Nephron (organoid): ENCODE measurements around the gene APOC1.

Source experiments
- H3K27ac Mint-ChIP-seq, 3 experiments: 2 replicates each; pipeline ENCODE4 v1.8.0; 2020; ENCODE audit warnings: mixed read lengths in 3 of 3, mild to moderate bottlenecking in 2 of 3, moderate library complexity in 1 of 3
- H3K27me3 Mint-ChIP-seq: 2 replicates; pipeline ENCODE4 v1.8.0; 2021; ENCODE audit warnings: low read depth, mild to moderate bottlenecking, moderate library complexity, mixed read lengths
- H3K36me3 Mint-ChIP-seq: 2 replicates; pipeline ENCODE4 v1.8.0; 2020; ENCODE audit warnings: low read depth, mixed read lengths
- H3K4me1 Mint-ChIP-seq: 2 replicates; pipeline ENCODE4 v1.8.0; 2020; ENCODE audit warnings: mixed read lengths
- H3K4me3 Mint-ChIP-seq, 3 experiments: 2 replicates each; pipeline ENCODE4 v1.8.0; 2020; ENCODE audit warnings: mild to moderate bottlenecking in 3 of 3, mixed read lengths in 3 of 3, moderate library complexity in 2 of 3
- H3K9me3 Mint-ChIP-seq: 2 replicates; pipeline ENCODE4 v1.8.0; 2020; ENCODE audit warnings: mixed read lengths
- TF ChIP-seq, protein P1 (sequence below), 3 experiments: fragments of 200-600 bp; sonication (generic); IDR thresholded peaks; one replicate each; pipeline ENCODE4 v1.5.0; 2021; ENCODE audit warnings: antibody characterized with exemption in 3 of 3; ENCODE audit not compliant: unreplicated experiment in 3 of 3

Gene APOC1

DNA sequence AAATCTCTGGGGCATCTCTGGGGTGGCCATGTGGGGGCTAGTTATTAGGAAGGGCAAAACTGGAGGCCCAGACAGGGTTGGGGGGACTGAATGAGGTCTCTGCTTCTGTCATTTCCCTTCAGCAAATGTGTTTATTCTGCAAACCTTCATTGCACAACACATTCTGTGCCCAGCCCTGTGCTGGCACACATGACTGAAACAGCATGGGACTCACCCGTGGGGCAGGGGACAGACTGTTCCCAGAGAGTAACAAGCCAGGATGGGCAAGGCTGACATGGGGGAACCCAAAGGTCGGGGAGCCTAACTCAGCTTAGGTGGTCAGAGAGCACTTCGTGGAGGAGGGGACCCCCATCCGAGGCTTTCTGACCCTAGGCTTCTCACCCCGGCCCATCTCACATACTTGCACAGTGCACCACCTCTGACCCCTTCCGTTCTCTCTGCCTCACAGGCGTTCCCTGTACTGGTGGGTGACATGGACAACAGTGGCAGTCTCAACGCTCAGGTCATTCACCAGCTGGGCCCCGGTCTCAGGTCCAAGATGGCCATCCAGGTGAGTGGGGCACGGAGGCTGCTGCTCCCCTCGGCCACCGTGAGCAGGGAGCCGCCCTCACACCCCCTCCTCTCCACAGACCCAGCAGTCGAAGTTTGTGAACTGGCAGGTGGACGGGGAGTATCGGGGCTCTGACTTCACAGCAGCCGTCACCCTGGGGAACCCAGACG is 20.9 kb upstream of the APOC1 start:
- Mint-ChIP-seq H3K36me3 (peaks cover 59% of the 10 kb centered on the region), H3K4me3 (peak overlapping the region; percentile 86 to 94 (median 90)), H3K4me1 (peaks cover 20% of the 10 kb centered on the region), H3K27ac (no peak overlapping the region), H3K9me3 (no peaks in the 10 kb centered on the region), H3K27me3 (no peaks in the 10 kb centered on the region)
- TF ChIP-seq, protein P1, sequence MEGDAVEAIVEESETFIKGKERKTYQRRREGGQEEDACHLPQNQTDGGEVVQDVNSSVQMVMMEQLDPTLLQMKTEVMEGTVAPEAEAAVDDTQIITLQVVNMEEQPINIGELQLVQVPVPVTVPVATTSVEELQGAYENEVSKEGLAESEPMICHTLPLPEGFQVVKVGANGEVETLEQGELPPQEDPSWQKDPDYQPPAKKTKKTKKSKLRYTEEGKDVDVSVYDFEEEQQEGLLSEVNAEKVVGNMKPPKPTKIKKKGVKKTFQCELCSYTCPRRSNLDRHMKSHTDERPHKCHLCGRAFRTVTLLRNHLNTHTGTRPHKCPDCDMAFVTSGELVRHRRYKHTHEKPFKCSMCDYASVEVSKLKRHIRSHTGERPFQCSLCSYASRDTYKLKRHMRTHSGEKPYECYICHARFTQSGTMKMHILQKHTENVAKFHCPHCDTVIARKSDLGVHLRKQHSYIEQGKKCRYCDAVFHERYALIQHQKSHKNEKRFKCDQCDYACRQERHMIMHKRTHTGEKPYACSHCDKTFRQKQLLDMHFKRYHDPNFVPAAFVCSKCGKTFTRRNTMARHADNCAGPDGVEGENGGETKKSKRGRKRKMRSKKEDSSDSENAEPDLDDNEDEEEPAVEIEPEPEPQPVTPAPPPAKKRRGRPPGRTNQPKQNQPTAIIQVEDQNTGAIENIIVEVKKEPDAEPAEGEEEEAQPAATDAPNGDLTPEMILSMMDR (IDR thresholded peaks at IDR 0.05; ENCODE audit: unreplicated experiment in 3 of 3) = no peak

DNA sequence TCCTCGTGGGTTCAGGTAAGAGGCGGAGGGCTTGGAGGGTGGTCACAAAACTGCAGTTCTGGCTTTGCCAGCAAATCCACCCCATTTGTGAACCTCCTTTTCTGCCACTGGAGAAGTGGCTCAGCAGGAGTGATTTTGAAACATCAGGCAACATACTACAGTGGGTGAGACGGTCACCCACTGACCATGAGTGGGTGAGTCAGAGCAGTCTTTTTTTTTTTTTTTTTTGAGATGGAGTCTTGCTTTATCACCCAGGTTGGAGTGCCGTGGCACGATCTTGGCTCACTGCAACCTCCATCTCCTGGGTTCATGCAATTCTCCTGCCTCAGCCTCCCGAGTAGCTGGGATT is 20.4 kb upstream of the APOC1 start:
- Mint-ChIP-seq H3K4me3 (peak overlapping the region in 1 of 3 experiments; percentile 11), H3K4me1 (peaks cover 20% of the 10 kb centered on the region), H3K36me3 (peaks cover 58% of the 10 kb centered on the region), H3K27ac (no peak overlapping the region), H3K27me3 (no peaks in the 10 kb centered on the region), H3K9me3 (no peaks in the 10 kb centered on the region)
- TF ChIP-seq, protein P1 (IDR thresholded peaks at IDR 0.05; ENCODE audit: unreplicated experiment in 3 of 3) = no peak

DNA sequence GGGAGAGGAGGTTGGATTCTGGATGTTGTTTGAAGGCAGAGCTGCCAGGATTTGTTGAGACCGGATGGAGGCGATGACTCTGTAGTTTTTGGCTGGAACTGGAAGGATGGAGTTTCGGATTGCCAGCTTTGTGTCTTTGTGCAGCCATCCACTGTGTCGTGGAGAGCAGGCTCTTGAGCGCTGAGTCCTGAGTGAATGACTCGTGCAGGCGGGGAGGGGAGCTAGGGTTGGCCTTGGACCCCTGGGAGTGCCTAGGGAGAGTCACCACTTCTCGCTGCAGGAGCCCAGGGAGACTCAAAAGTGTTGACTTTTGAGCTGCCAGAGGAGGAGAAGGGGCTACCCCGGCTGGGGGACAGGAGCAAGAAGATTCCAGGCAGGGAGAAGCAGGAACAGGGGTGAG is 19.5 kb upstream of the APOC1 start:
- TF ChIP-seq, protein P1 (IDR thresholded peaks at IDR 0.05; ENCODE audit: unreplicated experiment in 3 of 3) = no peak
- Mint-ChIP-seq H3K9me3 (no peaks in the 10 kb centered on the region), H3K4me3 (peak overlapping the region in 1 of 3 experiments; percentile 26), H3K27ac (no peak overlapping the region), H3K36me3 (peaks cover 63% of the 10 kb centered on the region), H3K27me3 (no peaks in the 10 kb centered on the region), H3K4me1 (peaks cover 20% of the 10 kb centered on the region)

DNA sequence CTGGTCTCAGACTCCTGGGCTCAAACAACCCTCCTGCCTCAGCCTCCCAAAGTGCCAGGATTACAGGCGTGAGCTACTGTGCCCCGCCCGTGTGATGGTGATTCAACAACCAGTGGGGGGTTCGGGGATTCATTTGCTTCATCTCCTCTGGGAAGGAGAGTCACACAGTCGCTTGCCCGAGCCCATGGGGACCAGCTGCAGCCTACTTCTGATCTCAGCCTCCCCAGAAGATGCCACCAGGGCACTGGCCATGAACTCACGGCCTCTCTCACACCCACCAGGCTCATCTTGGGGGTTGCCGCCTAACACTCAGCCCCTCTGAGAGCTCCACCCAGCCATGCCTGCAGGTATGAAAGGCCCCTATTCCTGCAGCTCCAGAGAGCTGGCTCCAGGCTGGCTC is 16.6 kb upstream of the APOC1 start:
- H3K4me3 Mint-ChIP-seq = no peak overlapping the region

DNA sequence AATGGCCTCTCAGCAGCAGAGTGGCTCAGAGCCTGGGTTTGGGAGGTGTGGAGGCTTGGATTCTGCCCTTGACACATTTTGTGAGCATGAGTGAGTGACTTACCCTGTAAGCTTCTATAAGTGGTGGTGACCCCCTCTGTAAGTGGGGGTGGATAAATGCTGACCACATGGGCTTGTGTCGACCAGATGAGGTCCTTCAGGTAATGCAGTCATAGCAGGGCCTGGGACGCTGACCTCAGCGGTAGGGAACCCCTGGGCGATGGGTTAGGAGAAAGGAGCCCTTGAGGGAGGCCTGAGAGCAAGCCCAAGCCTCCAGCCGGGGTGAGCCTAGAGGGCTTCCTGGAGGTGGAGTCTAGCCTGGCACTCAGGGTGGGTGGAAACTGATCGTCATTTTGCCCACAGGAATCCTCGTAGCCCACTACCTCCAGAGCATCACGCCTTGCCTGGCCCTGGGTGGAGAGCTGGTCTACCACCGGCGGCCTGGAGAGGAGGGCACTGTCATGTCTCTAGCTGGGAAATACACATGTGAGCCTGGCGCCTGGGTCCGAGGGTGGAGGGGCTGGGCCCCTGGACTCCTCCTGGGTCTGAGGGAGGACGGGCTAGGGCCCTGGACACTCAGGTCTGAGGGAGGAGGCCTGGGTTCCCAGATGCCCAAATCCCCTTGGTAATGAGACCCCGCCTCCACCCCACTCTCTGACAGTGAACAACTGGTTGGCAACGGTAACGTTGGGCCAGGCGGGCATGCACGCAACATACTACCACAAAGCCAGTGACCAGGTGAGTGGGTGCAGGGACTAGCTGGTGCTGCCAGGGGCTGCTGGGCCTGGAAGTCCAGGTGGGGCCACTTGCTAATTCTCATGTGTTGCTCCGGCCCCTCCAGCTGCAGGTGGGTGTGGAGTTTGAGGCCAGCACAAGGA is 13.8 kb upstream of the APOC1 start:
- no peak overlapping the region for H3K27ac Mint-ChIP-seq
- H3K4me1 Mint-ChIP-seq = no peaks in the 10 kb centered on the region
- TF ChIP-seq, protein P1 (IDR thresholded peaks at IDR 0.05; ENCODE audit: unreplicated experiment in 3 of 3) = no peak
- no peaks in the 10 kb centered on the region for H3K9me3 Mint-ChIP-seq
- H3K36me3 Mint-ChIP-seq = peaks cover 37% of the 10 kb centered on the region
- no peaks in the 10 kb centered on the region for H3K27me3 Mint-ChIP-seq
- H3K4me3 Mint-ChIP-seq = no peak overlapping the region

More for the DNA sequence above, 16.6 kb upstream of the APOC1 start:
- H3K36me3 Mint-ChIP-seq = peaks cover 53% of the 10 kb centered on the region
- no peak overlapping the region for H3K27ac Mint-ChIP-seq
- H3K4me1 Mint-ChIP-seq = peaks cover 1% of the 10 kb centered on the region
- H3K27me3 Mint-ChIP-seq = no peaks in the 10 kb centered on the region
- TF ChIP-seq, protein P1 (IDR thresholded peaks at IDR 0.05; ENCODE audit: unreplicated experiment in 3 of 3) = no peak
- no peaks in the 10 kb centered on the region for H3K9me3 Mint-ChIP-seq
